DMS 273 treated with DMSO at 0.1 percent for 48 hours (cell line): ENCODE results near the gene CHMP3.
"Not testable (repeated sequence)": the region's sequence is repeated elsewhere in the genome, so short reads cannot be mapped to it uniquely, and the experiment has no call there.

Source experiments
- DNase-seq: peaks from one replicate; lab custom pipeline; 2025; lab: John Stamatoyannopoulos, UW

Gene CHMP3

DNA sequence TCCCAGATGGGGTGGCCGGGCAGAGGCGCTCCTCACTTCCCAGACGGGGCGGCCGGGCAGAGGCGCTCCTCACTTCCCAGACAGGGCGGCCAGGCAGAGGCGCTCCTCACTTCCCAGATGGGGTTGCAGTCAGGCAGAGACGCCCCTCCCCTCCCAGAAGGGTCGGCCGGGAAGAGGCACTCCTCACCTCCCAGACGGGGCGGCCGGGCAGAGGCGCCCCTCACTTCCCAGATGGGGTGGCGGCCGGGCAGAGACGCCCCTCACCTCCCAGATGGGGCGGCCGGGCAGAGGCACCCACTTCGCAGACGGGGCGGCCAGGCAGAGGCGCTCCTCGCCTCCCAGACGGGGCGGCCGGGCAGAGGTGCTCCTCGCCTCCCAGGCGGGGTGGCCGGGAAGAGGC is 13.8 kb downstream of the CHMP3 start:
- not testable (repeated sequence) for DNase-seq

DNA sequence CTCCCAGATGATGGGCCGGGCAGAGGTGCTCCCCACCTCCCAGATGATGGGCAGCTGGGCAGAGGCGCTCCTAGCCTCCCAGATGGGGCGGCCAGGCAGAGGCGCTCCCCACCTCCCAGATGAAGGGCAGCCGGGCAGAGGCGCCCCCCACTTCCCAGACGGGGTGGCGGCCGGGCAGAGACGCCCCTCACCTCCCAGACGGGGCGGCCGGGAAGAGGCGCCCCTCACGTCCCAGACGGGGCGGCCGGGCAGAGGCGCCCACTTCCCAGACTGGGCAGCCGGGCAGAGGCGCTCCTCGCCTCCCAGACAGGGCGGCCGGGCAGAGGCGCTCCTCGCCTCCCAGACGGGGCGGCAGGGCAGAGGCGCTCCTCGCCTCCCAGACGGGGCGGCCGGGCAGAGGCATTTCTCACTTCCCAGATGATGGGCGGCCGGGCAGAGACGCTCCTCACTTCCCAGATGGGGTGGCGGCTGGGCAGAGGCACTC is 14.3 kb downstream of the CHMP3 start:
- DNase-seq, result not testable (repeated sequence)

DNA sequence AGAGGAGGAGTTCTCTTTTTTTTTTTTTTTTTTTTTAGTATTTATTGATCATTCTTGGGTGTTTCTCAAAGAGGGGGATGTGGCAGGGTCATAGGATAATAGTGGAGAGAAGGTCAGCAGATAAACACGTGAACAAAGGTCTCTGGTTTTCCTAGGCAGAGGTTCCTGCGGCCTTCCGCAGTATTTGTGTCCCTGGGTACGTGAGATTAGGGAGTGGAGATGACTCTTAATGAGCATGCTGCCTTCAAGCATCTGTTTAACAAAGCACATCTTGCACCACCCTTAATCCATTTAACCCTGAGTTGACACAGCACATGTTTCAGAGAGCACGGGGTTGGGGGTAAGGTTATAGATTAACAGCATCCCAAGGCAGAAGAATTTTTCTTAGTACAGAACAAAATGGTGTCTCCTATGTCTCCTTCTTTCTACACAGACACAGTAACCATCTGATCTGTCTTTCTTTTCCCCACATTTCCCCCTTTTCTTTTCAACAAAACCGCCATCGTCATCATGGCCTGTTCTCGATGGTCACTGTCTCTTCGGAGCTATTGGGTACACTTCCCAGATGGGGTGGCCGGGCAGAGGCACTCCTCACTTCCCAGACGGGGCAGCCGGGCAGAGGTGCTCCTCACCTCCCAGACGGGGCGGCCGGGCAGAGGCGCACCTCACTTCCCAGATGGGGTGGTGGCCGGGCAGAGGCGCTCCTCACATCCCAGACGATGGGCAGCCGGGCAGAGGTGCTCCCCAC is 14.9 kb downstream of the CHMP3 start:
- not testable (repeated sequence) for DNase-seq

DNA sequence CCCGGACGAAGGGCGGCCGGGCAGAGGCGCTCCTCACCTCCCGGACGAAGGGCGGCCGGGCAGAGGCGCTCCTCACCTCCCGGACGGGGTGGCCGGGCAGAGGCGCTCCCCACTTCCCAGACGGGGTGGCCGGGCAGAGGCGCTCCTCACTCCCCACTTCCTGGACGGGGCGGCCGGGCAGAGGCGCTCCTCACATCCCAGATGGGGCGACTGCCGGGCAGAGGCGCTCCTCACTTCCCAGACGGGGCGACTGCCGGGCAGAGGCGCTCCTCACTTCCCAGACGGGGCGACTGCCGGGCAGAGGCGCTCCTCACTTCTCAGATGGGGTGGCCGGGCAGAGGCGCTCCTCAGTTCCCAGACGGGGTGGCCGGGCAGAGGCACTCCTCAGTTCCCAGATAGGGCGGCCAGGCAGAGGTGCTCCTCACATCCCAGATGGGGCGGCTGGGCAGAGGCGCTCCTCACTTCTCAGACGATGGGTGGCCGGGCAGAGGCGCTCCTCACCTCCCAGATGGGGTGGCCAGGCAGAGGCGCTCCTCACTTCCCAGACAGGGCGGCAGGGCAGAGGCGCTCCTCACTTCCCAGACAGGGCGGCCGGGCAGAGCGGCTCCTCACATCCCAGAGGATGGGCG is 17.8 kb downstream of the CHMP3 start:
- DNase-seq, result not testable (repeated sequence)

DNA sequence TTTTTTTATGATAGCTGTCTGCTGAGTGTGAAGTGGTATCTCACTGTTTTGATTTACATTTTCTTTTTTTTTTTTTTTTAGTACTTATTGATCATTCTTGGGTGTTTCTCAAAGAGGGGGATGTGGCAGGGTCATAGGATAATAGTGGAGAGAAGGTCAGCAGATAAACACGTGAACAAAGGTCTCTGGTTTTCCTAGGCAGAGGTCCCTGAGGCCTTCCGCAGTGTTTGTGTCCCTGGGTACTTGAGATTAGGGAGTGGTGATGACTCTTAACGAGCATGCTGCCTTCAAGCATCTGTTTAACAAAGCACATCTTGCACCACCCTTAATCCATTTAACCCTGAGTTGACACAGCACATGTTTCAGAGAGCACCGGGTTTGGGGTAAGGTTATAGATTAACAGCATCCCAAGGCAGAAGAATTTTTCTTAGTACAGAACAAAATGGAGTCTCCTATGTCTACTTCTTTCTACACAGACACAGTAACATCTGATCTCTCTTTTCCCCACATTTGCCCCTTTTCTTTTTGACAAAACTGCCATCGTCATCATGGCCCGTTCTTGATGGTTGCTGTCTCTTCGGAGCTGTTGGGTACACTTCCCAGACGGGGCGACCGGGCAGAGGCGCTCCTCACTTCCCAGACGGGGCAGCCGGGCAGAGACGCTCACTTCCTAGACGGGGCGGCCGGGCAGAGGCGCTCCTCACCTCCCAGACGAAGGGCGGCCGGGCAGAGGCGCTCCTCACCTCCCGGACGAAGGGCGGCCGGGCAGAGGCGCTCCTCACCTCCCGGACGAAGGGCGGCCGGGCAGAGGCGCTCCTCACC is 18.8 kb downstream of the CHMP3 start:
- DNase-seq, result not testable (repeated sequence)

DNA sequence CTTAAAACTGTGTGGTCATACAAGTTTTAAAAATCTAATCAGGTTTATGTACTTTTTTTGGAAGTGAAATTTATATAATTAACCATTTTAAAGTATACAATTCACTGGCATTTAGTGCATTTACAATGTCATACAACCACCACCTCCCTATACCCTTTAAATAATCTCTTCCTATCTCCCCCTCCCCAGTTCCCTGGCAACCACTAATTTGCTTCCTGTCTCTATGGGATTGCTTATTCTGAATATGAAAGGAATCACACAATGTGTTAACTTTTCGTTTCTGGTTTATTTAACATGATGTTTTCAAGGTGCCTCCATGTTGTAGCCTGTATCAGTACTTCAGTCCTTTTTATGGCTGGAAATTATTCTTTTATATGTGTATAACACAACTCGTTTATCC is 19.4 kb downstream of the CHMP3 start:
- no peak for DNase-seq

DNA sequence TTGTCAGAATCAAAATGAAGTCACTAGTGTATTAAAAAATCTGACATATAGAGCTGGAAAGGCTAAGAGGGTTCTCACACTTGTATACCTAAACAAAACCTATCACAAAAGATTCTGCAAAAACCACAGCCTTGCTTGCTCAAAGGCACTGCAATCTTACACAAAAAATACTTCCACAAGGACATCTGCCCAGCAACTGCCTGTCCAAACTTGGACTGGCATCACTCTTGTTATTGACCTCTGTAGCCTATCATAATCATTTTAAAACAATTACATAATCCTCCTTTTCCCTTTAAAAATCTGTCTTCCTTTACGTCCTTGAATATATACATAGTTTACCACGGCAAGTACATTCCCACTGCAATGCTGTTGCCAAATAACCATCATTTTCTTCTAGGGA is 19.9 kb downstream of the CHMP3 start:
- no peak for DNase-seq

DNA sequence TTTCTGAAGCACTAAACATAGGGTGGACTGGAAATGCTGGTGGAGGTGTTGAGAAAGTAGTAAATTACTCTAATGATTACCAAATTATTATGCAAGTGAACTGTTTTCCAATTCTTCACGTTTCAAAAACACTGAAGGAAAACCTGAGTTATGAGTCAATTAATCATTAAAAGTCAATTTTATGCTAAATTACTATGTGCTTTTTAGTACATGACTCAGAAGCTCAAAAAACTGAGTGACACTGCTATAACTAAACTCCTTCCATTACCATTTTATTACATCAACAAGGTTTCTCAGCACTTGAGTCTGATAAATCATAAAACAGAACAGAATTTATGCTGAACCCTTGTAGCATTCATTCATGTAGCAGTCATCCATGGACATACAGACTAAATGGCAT is 20.4 kb downstream of the CHMP3 start:
- DNase-seq, result no peak

DNA sequence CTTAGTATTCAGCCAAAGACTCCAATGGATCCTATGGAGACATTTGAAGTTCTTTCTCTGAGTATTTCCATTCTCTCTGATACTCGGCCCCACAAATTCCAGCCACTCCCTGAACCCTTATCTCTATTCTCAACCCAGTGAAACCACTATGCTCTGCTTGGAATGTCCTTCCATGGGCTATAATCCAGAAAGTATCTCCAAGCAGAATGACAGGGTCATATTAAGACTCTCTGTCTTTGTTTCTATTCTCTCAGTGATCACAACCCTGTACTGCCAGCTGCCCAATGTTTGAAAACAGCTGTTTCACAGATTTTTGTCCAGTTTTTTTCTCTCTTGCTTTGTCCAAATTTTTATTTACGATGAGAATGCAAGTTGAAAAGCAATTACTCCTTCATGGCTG is 21.9 kb downstream of the CHMP3 start:
- DNase-seq, result no peak

DNA sequence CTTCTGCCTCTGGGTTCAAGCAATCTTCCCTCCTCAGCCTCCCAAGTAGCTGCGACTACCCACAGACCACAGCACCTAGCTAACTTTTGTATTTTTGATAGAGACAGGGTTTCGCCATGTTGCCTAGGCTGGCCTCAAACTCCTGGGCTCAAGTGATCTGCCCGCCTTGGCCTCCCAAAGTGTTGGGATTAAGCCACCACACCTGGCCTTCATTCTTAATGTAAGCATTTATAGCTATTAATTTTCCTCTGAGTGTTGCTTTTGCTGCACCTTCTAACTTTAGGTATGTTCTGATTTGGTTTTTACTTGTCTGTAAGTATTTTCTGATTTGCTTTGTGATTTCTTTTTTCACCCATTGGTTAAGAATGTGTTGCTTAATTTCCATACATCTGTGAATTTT is 29.7 kb downstream of the CHMP3 start:
- no peak for DNase-seq

DNA sequence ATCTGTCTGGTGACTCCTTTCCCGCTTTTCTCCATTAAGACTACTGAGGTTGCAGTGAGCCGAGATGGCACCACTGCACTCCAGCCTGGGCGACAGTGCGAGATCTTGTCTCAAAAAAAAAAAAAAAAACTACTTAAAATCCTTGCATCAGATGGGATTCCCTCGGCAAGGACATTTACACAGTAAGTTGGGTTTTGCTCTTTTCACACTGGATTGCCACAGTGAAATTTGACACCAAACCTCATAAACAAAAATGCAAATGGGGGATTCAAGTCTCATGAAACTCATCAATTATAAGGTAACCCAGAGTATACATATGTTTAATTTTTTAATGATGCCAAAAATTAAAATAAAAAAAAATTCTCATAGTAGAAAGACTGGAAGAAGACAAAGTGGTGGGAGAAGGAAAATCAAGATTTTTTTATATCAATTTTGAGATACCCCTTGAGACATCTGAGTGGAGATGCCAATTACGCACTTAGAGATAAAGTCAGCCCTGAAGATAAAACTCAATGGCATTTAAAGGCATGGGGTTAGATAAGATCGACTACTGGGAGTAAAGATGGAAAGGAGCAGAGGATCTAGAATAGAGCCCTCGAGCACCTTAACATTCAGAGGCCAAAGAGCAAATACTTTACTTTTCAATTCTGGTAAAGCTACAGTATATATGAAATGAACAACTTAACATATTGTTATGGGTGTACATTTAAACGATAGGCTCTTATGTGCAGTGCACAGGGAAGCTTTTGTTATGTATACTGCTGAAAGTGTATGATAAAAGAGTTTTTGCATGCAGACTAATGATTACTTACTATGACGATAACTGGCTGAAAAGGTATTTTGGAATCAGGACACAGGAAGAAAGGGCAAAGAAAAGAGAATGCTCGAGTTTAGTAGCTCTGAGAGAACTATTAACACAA is 37.6 kb downstream of the CHMP3 start:
- no peak for DNase-seq

DNA sequence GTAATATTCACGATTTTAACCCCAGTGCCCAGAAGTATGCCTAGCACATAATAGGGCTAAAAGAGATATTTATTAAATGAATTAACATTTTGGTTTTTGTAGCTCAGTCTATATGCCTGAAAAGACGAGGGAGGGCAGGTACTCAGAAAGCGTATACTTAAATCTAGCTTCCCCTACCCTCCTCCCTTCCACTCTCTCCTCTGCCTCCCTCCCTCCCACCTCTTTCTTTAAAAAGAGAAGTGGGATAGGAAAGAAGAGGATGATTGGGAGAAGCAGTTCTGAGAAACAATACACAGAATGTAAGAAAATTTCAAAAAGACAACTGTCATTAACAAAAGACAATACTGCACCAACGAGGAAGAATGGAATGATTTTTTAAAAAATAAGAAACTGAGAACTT is 39.8 kb downstream of the CHMP3 start:
- no peak for DNase-seq

DNA sequence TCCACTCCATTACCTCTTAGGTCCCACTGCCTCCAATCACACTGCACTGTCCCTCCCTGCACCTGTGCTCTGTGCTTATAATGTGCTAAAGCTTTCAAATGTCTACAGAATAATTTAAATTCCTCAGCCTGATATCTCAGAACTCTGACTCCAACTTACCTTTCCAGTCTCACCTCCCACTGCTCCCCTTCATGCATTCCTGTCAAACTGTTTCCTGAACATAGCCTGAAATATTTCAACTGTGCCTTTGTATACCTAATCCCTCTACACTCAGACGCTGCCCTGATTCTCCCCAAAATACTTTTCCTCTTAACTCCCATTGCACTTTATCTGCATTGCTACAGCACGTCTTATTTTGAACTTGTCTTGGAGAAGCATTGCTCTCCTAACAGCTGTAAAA is 40.5 kb downstream of the CHMP3 start:
- DNase-seq, result no peak

DNA sequence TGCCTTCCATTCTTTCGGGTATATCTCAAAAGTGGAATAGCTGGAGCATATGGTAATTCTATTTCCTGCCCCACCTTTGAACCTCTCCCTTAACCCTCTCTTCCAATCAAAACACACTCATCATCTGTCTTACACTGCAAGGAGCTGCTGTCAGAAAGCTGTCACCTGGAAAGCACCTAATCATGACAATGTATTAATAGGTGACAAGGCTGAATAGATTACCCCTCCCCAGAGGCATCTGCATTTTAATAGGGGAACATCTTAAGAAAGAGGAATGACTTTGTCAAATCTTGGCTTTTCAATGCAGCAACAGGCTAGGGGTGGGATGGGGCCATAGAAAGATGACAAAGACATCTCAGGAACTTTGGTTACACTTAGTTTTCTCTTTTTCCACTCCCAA is 41.3 kb downstream of the CHMP3 start:
- no peak for DNase-seq

DNA sequence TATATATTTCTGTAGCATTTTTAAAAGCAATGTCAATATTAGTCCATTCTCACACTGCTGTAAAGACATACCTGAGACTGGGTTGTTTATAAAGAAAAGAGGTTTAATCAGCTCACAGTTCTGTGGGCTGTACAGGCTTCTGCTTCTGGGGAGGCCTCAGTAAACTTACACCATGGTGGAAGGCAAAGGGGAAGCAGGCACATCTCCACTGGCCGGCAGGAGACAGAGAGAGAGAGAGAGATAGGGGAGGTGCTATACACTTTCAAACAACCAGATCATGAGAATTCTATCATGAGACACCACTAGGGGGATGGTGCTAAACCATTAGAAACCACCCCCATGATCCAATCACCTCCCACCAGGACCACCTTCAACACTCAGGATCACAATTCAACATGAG is 43.1 kb downstream of the CHMP3 start:
- no peak for DNase-seq

DNA sequence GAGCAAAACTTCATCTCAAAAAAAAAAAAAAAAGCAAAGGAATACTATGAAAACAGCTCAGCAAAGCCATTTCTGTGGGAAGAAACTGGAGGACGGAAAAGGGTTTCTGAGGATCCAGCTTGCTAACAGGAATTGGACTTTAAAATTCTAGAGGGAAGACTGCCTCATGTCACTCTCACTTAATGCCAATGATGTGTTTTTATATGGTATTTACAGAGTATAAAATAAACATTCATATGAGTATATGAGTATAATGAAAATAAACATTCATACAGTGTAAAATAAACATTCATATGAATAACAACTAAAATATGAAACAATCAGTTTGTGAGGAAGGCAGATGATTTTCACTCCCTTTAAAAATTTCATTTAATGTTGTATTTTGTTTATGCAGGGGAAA is 43.9 kb downstream of the CHMP3 start:
- no peak for DNase-seq

DNA sequence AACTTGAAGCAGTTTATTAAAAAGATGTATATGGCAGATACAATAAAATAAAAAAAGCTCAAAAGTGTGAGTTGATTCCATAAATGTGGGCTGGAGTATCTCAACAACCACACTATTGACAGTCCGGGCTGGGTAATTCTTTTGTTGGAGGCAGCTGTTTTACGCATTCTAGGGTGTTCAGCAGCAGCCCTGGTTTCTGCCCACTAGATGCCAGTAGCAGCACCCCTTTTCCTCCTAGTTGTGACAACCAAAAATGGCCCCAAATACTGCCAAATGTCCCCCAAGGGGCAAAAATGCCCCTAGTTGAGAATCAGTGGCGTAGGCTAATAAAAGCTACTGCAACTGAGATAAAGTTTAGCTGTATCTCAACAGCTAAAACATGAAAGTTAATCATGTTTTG is 44.8 kb downstream of the CHMP3 start:
- DNase-seq, result no peak

DNA sequence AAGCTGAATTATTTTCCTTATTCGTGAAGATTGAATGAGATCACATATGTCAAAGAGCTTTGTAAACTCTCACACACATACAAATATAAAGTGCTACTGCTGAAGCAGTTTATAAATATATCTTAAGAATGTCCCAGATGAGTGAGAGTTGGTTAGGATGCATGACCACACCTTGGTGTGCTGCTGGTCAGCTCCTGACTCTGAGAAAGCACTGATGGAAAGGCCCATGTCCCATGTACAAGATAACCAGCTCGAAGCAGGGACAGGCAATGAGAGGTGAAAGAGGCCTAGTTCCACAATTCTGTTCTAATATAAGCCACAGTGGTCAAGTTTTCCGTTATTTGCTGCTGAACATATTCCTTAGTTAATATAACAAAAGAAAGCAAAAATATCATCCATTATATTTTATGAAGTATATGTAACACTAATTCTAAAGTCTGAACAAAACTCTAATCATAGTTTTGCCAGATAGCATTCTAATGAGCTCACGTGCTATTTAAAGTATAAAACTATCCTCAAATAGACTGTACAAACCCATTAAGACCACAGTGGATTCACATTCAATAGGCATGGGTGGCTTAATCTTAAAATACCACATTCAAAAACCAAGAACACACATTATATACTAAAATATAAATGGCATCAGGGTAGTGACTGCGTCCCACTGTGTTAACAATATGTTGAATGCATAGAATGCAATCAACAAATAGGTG is 49.1 kb downstream of the CHMP3 start:
- DNase-seq, result no peak

DNA sequence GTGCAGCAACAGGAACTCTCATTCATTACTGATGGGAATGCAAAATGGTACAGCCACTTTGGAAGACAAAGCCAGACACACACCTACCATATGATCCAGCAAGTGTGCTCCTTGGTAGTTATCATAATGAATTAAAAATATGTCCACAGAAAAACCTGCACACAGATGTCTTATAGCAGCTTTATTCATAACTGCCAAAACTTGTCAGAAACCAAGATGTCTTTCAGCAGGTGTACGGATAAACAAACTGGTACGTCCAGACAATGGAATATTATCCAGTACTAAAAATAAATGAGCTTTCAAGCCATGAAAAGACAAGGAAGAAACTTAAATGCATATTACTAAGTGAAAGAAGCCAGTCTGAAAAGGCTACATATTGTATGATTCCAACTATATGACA is 50.4 kb downstream of the CHMP3 start:
- DNase-seq, result no peak

DNA sequence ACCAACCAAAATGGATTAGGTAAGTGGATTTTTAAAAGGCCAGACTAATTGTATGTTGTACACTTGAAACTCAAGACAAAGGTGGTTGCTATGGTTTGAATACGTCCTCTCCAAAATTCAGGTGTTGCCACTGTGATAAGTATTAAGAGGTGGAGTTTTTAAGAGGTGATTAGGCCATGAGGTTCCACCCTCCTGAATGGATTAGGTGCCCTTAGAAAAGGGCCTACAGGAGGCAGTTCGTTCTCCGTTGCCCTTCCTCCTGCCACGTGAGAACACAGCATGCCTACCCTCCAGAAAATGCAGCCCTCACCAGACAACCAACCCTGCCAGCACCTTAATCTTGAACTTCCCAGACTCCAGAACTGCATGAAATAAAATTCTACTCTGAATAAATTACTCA is 51.2 kb downstream of the CHMP3 start:
- no peak for DNase-seq

DNA sequence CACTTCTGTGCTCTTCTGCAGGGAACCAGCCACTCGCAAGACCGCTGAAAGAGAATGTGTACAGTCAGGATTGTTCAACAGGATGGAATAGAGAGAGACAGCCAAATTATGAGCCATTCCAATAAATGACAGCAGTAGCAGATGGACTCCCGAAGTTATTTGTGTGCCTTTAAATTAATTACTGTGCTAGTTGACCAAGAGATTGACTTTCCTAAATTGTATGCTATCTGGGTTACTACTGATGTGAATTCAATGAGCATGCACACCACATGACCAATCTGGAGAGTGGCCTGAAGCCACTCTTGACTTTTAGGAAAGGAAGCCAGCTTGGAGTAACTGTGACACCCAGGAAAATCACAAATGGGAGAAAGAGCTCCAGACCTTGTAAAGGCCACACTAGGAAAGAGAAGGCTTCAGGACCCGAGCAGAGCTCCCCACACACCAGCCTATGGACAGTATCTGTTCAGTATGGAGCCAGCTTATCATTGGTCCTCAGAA is 52.8 kb downstream of the CHMP3 start:
- DNase-seq, result no peak
